Measurements from ENCODE around the gene DLG2. TPM values are rescaled to one million over a fixed set of nuclear protein-coding genes. Genes with fewer than 3 reads are reported as not detected.

The DLG2 gene
- total RNA-seq, 4 donors from 2014 or later: 0.18 to 8.3 (median 2.5) TPM

DNA sequence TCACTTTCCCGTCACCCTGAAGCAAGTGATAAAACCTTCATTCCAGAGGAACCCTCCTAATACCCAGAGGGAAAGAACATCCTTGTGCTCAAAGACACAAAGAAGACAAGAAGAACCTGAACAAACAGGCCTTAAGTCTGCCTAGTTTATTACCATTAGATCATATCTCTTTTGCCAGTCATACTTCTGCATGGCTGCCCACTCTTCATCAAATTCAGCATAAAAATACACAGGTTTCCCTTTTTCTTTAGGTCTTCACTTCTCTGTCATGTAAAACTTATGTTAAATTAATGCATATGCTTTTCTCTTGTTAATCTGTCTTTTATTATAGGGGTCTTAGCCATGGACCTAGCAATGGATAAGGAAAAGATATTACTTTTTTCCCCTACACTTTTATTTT is 459.7 kb downstream of the DLG2 start:
- Histone ChIP-seq H3K9me3 (no peaks in the 10 kb centered on the region), H3K27me3 (no peaks in the 10 kb centered on the region), H3K27ac (no peak overlapping the region), H3K4me3 (no peak overlapping the region), H3K36me3 (no peaks in the 10 kb centered on the region), H3K4me1 (no peaks in the 10 kb centered on the region)
- TF ChIP-seq, protein P1, sequence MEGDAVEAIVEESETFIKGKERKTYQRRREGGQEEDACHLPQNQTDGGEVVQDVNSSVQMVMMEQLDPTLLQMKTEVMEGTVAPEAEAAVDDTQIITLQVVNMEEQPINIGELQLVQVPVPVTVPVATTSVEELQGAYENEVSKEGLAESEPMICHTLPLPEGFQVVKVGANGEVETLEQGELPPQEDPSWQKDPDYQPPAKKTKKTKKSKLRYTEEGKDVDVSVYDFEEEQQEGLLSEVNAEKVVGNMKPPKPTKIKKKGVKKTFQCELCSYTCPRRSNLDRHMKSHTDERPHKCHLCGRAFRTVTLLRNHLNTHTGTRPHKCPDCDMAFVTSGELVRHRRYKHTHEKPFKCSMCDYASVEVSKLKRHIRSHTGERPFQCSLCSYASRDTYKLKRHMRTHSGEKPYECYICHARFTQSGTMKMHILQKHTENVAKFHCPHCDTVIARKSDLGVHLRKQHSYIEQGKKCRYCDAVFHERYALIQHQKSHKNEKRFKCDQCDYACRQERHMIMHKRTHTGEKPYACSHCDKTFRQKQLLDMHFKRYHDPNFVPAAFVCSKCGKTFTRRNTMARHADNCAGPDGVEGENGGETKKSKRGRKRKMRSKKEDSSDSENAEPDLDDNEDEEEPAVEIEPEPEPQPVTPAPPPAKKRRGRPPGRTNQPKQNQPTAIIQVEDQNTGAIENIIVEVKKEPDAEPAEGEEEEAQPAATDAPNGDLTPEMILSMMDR (IDR thresholded peaks at IDR 0.05): no peak
- no peak for TF ChIP-seq POLR2A (IDR thresholded peaks at IDR 0.05)
- no peak for DNase-seq

DNA sequence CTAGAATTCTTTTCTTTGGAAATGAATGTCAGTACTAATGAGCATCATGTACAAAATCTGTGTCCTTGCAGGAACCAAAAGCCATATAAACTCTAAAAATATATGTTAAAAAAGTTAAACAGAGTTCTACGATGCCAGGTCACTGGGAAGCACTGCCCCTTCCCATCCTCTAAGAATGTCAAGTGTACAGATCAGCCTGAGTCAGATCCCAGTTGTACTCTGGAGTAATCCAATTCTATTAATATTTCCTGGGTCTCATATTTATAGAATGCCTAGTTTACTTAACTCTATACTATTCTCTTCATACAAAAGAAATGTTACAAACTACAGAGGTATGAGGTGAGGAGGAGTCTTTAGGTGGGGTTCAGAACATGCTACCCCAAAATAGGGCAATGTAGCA is 460.1 kb downstream of the DLG2 start:
- H3K36me3 ChIP-seq: no peaks in the 10 kb centered on the region
- DNase-seq: no peak
- no peaks in the 10 kb centered on the region for H3K27me3 ChIP-seq
- H3K27ac ChIP-seq: no peak overlapping the region
- TF ChIP-seq, protein P1 (IDR thresholded peaks at IDR 0.05): no peak
- no peak for TF ChIP-seq POLR2A (IDR thresholded peaks at IDR 0.05)
- H3K4me1 ChIP-seq: no peaks in the 10 kb centered on the region
- H3K4me3 ChIP-seq: no peak overlapping the region
- H3K9me3 ChIP-seq: no peaks in the 10 kb centered on the region

DNA sequence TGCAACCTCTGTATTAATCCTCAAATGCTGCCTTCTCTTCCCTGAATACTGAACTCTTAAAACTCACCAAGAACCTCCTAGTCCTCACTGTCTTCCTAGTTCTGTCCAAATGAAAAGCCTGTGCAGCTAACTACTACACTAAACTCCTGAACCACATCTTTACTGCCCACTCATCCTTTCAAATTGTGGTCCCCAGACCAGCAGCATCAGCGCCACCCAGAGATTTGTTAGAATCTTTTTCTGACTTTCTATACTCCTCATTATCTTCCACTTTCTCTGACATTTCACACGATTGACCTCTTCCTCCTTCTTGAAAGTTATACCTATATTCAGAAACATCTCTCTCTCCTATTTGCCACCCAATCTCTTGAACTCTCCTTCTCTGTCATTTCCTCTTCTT is 461.3 kb downstream of the DLG2 start:
- TF ChIP-seq, protein P1 (IDR thresholded peaks at IDR 0.05): no peak
- no peak for TF ChIP-seq POLR2A (IDR thresholded peaks at IDR 0.05)
- no peak overlapping the region for H3K4me3 ChIP-seq
- no peaks in the 10 kb centered on the region for H3K27me3 ChIP-seq
- no peak for DNase-seq
- no peak overlapping the region for H3K27ac ChIP-seq
- no peaks in the 10 kb centered on the region for H3K9me3 ChIP-seq
- no peaks in the 10 kb centered on the region for H3K4me1 ChIP-seq
- no peaks in the 10 kb centered on the region for H3K36me3 ChIP-seq

DNA sequence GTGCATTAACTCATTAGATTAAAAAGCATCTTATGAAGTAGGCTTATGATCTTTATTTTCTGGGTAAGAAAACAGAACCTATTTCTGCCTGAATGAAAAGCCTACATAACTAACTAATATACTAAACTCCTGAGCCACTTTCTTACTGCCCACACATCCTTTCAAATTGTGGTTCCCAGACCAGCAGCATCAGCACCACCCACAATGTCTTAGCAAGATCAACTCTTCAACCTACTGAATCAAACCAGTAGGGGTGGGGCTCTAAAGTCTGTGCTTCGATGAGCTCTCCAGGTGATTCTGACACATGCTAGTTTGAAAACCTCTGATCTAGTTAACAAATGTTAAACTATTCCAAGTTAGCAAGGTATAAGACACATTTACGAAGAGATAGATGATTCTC is 462.4 kb downstream of the DLG2 start:
- Histone ChIP-seq H3K9me3 (no peaks in the 10 kb centered on the region), H3K4me3 (no peak overlapping the region), H3K27ac (no peak overlapping the region), H3K36me3 (no peaks in the 10 kb centered on the region), H3K4me1 (no peaks in the 10 kb centered on the region), H3K27me3 (no peaks in the 10 kb centered on the region)
- no peak for DNase-seq
- TF ChIP-seq POLR2A (IDR thresholded peaks at IDR 0.05): no peak
- TF ChIP-seq, protein P1 (IDR thresholded peaks at IDR 0.05): no peak

DNA sequence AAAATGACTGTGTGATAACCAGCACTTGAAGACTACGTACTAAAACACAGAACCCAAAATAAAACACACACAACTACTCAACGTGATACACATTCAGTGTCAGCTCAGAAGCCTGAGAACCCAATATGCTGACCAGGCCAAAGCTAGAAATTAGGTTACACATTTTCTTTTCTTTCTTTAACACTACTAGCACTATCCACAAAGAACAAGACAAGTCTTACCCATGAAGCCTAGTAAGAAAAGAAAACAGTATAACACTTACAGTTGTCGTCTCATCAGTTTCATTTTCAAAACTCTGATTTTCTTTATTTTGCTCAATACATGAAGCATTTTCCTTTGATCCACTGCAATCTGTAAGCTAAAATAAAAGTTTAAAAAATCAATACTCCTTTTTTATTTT is 472.9 kb downstream of the DLG2 start:
- Histone ChIP-seq H3K36me3 (no peaks in the 10 kb centered on the region), H3K9me3 (no peaks in the 10 kb centered on the region), H3K27ac (no peak overlapping the region), H3K27me3 (no peaks in the 10 kb centered on the region), H3K4me3 (no peak overlapping the region), H3K4me1 (no peaks in the 10 kb centered on the region)
- DNase-seq: no peak
- TF ChIP-seq POLR2A (IDR thresholded peaks at IDR 0.05): no peak

DNA sequence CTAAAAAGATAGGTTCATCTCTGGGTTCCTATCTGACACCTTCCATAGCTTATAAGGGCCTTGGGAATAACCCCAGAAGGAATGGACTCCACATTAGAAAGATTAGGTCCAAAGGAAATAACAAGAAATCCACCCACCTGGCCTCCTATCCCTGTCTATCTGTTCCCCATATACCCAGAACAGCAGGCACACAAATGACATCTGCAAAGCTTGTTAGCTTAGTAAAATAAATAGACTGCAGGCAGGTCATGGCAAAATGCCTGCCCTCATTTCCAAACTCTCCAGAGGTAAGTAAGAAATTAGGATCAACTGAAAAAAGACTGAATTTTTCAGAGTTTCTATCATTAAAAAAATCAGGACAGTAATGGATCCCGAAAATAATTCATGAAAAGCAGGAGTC is 489.5 kb downstream of the DLG2 start:
- TF ChIP-seq POLR2A (IDR thresholded peaks at IDR 0.05): no peak
- TF ChIP-seq, protein P1 (IDR thresholded peaks at IDR 0.05): no peak

More for the DNA sequence above, 489.5 kb downstream of the DLG2 start:
- no peaks in the 10 kb centered on the region for H3K9me3 ChIP-seq
- no peaks in the 10 kb centered on the region for H3K4me1 ChIP-seq
- no peak for DNase-seq
- H3K27ac ChIP-seq: no peak overlapping the region
- H3K27me3 ChIP-seq: no peaks in the 10 kb centered on the region
- H3K4me3 ChIP-seq: no peak overlapping the region
- no peaks in the 10 kb centered on the region for H3K36me3 ChIP-seq
